ENCODE results near the gene NOC4L.
"Not testable (repeated sequence)": the region's sequence is repeated elsewhere in the genome, so short reads cannot be mapped to it uniquely, and the experiment has no call there.

Gene NOC4L

GRCh38 chr12:132123970-132124765 lies 20.1 kb upstream of the NOC4L start:
- no peak for DNase-seq

- DNase-seq = no peak
Observed at GRCh38 chr12:132124766-132125425, 19.4 kb upstream of the NOC4L start.

DNA sequence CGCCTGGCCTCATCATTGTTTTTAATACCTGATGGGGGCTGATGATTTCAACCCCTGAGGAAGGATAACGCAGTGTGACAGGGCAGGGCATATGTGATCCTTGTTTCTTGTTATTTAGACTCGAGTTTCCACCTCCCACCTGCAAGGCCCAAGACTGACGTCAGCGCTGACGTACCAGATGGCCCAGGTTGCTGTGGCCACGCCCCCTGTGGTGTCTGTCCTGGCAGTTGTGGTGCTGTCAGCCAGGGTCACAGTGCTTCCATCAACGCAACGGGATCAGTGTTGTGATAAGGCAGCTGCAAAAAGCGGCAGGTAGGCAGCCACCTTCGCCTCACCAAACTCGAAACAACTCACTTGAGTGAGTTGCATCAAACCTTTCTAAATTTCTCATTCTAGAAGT lies 18.5 kb upstream of the NOC4L start:
- DNase-seq = no peak

DNA sequence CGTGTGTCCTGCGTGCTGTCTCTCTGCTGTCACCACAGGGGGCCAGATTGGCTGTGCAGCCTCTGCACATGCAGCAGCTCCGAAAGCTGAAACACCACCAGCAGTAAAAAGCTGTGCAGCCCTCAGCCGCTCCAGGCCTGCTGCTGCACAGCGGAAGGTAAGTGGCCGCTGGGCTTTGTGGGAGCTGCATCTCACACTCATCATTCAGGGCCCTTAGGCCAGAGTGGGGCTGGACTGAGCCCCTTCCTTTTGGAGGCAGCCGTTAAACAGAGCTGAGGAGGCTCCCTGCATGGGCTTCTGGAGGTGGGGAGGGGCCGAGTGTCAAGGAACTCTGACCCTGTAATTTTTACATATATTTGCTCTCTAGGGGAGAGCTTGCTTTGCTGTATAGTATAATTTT lies 17.2 kb upstream of the NOC4L start:
- DNase-seq = no peak

DNA sequence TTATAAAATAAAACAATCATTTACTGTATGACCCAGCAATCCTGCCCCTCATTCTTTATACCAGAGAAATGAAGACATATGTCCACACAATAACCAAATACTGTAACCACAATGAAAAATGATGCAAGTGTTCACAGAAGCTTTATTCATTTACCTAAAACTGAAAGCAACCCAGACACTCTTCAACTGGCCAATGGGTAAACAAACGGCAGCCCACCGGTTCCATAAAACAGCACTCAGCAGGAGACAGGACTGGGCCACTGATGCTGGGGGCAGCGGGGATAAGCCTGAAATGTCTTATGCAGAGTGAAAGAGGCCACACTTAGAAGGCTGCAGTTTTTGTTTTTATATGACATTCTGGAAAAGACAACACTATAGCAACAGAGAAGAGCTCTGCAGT lies 15.2 kb upstream of the NOC4L start:
- DNase-seq = no peak

GRCh38 chr12:132130690-132131089 lies 13.6 kb upstream of the NOC4L start:
- no peak for DNase-seq

- DNase-seq = no peak
Observed at GRCh38 chr12:132131229-132131628, 13.0 kb upstream of the NOC4L start.

GRCh38 chr12:132131952-132132351 lies 12.3 kb upstream of the NOC4L start:
- DNase-seq = peak in 4 of 58 donors; percentile 6 to 23 (median 21)

GRCh38 chr12:132132609-132133430 lies 11.4 kb upstream of the NOC4L start:
- DNase-seq = no peak

- DNase-seq = no peak
Observed at GRCh38 chr12:132133952-132134652, 10.2 kb upstream of the NOC4L start.

DNA sequence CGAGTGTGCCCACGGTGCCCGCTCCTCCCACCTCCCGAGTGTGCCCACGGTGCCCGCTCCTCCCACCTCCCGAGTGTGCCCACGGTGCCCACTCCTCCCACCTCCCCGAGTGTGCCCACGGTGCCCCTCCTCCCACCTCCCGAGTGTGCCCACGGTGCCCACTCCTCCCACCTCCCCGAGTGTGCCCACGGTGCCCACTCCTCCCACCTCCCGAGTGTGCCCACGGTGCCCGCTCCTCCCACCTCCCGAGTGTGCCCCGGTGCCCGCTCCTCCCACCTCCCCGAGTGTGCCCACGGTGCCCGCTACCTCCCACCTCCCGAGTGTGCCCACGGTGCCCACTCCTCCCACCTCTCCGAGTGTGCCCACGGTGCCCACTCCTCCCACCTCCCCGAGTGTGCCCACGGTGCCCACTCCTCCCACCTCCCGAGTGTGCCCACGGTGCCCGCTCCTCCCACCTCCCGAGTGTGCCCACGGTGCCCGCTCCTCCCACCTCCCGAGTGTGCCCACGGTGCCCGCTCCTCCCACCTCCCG lies 9.5 kb upstream of the NOC4L start:
- not testable (repeated sequence) for DNase-seq

DNA sequence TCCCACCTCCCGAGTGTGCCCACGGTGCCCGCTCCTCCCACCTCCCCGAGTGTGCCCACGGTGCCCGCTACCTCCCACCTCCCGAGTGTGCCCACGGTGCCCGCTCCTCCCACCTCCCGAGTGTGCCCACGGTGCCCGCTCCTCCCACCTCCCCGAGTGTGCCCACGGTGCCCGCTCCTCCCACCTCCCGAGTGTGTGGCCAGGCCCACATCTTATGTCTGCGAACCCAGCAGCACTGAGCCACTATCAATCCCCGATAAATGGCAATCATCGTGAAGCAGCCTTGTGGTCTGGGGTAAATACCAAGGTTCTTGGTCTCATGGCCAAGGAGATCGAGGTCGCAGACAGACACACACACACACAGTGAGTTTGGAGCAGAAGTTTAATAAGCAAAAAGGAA lies 8.0 kb upstream of the NOC4L start:
- DNase-seq = not testable (repeated sequence)

DNA sequence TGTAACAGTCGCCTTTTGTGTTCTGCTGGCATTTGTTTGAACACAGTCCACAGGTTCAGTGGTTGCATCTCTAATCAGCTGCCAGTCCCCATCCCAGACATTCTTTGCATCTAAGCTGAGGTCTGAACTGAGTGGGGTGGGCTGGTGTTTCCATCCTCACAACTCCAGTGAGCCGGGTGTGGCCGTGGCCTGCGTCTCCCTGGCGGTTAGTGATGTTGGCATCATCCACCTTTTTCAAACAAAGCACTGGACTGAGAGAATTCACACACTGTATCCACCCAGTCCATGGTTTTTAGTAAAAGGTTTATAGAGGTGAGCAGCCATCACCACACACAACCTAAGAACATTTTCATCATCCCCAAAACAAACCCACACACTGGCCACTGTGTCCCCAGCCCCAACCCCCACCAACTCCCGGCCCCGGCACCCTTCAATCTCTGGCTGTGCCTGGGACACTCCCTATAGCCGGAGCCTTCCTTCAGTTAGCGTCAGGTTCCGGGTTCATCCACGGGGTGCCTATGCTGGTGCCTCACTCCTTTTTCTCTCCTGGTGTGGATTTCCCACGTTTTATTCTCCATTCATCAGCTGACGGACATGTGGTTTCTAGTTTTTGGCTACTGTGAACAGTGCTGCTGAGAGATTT lies 6.7 kb upstream of the NOC4L start:
- no peak for DNase-seq

DNA sequence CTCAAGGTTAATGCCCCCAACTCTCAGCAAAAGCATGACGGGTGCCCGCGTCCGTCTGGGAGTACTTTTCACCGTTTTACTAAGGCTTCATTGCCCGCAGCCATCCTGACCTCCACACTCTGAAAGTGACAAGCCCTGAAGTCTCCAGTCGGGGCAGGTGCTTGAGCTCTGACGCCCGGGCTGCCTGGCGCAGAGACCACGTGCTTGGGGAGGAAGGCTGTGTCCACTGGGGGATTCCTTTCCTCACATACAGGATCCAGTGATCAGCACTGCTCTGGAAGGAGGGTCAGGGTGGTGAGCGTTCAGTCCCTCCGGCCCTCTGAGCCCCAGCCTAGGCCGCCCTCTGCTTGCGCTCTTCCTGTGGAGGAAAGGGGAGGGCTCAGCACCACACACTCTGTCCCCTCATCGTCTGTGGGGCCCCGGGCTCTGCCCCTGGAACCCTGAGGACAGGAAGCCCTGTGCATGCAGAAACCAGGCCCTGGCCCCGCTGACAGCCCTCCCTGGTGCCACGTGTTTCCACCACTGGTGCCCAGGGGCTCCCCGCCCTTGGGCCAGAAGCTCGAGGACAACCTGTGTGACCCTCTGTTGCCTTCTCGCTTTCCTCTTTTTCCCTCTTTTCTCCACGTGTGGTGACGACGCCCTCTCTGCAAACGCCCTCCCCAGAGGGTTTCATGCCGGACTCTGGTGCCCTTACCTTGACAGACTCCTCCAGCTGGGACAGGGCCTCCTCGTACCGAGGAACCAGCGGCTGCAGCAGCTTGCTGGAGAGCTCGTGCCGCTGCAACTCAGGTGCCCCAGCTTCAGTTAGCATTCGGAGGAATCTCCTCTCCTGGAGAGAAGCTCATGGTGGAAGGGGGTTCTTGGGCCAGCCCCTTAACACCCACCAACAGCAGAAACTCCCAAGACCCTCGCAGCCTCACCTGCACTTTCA lies 5.1 kb upstream of the NOC4L start:
- no peak for DNase-seq

DNA sequence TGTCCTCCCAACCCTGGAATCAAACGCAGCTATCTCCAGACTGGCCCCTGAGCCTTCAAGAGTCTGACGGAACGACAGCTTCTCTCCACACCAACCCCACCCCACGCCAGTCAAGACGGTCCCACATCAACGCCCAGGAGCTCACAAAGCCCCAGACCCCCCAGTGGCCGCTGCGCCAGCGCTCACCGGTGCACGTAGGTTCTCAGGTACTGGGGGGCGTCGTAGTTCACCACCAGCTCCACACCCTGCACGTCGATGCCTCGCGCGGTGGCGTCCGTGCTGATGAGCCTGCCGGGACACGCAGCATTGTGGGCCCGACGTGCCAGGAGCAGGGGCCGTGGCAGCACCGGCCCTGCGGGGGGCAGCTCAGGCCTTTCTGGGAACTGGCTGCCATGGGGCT lies 4.3 kb upstream of the NOC4L start:
- no peak for DNase-seq

- DNase-seq = no peak
Observed at GRCh38 chr12:132140501-132140900, 3.8 kb upstream of the NOC4L start.

GRCh38 chr12:132140918-132141841 lies 3.1 kb upstream of the NOC4L start:
- no peak for DNase-seq

DNA sequence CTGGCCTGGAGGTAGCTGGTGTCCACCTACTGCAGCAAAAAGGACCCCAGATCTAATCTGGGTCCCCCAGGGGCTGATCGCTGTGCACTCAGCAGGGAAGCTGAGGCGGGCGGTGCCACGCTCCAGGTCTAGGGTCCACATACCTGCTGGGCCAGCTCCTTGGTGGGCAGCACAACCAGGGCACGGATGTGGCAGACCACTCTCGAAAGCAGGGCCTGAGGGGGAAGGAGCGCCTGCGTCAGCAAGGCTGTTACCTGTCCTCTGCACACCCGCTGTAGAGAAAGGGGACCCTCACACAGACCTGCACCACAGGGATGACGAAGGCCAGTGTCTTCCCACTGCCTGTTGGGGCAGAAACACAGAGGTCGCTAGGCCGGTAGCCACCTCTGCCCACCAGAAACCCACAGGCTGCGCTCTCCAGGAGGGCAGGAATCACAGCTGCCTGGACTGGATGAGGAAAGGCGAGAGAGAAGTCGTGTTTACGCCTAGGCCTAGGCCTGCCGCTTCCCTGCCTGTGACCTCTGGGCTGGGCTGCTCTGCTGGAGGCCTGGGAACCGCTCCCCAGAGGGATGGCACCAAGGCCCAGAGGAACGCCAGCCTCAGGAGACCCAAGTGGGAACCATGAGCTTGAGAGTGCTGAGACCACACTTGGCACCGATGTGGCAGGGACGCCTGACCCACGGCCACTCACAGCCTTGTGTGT lies 2.1 kb upstream of the NOC4L start:
- DNase-seq = no peak
